ENCODE data around the gene SLC25A29.

SLC25A29 gene

GRCh38 chr14:100295376-100296105, 10.7 kb downstream of the SLC25A29 start:
- TF ChIP-seq CTCF (IDR thresholded peaks at IDR 0.05; ENCODE audit: insufficient read depth, low read length, missing control alignments), result no peak
- ChIA-PET CTCF (interaction anchor here (0.9 to 14.1 kb wide), 5 partner anchors 8 to 1332 kb away, joined by 3 to 141 read pairs (median 6); no protein-coding TSS in a partner anchor), POLR2A (no interaction called here)
- DNase-seq (ENCODE audit: low read depth, low spot score), result no peak
- H3K4me3 ChIP-seq (ENCODE audit: low read depth, low read length), result no peak overlapping the region

GRCh38 chr14:100294963-100295330, 11.3 kb downstream of the SLC25A29 start:
- CTCF ChIA-PET, result interaction anchor here (0.9 to 14.1 kb wide), 4 partner anchors 8 to 1333 kb away, joined by 3 to 141 read pairs (median 14); no protein-coding TSS in a partner anchor
- H3K4me3 ChIP-seq (ENCODE audit: low read depth, low read length), result no peak overlapping the region
- TF ChIP-seq CTCF (IDR thresholded peaks at IDR 0.05; ENCODE audit: insufficient read depth, low read length, missing control alignments), result no peak
- POLR2A ChIA-PET, result interaction anchor here (0.6 kb wide), 1 partner anchor 353 kb away, joined by 3 read pairs; no protein-coding TSS in a partner anchor
- DNase-seq (ENCODE audit: low read depth, low spot score), result no peak

GRCh38 chr14:100294213-100294962, 11.9 kb downstream of the SLC25A29 start:
- ChIA-PET POLR2A (interaction anchor here (0.6 kb wide), 1 partner anchor 352 kb away, joined by 3 read pairs; no protein-coding TSS in a partner anchor), CTCF (interaction anchor here (0.9 to 14.1 kb wide), 4 partner anchors 9 to 1333 kb away, joined by 3 to 141 read pairs (median 14); no protein-coding TSS in a partner anchor)
- TF ChIP-seq CTCF (IDR thresholded peaks at IDR 0.05; ENCODE audit: insufficient read depth, low read length, missing control alignments), result no peak
- no peak overlapping the region for H3K4me3 ChIP-seq (ENCODE audit: low read depth, low read length)
- DNase-seq (ENCODE audit: low read depth, low spot score), result no peak

- TF ChIP-seq CTCF (IDR thresholded peaks at IDR 0.05; ENCODE audit: insufficient read depth, low read length, missing control alignments), result no peak
- no peak for DNase-seq (ENCODE audit: low read depth, low spot score)
- ChIA-PET CTCF (interaction anchor here (4.2 to 14.1 kb wide), 2 partner anchors 9 to 10 kb away, joined by 26 to 141 read pairs; no protein-coding TSS in a partner anchor), POLR2A (no interaction called here)
- no peak overlapping the region for H3K4me3 ChIP-seq (ENCODE audit: low read depth, low read length)
Measured at GRCh38 chr14:100293497-100294212, 12.6 kb downstream of the SLC25A29 start.

GRCh38 chr14:100292776-100293461, 13.3 kb downstream of the SLC25A29 start:
- TF ChIP-seq CTCF (IDR thresholded peaks at IDR 0.05; ENCODE audit: insufficient read depth, low read length, missing control alignments), result no peak
- ChIA-PET CTCF (interaction anchor here (4.2 to 14.1 kb wide), 2 partner anchors 8 to 10 kb away, joined by 26 to 141 read pairs; no protein-coding TSS in a partner anchor), POLR2A (no interaction called here)
- no peak for DNase-seq (ENCODE audit: low read depth, low spot score)
- no peak overlapping the region for H3K4me3 ChIP-seq (ENCODE audit: low read depth, low read length)

Data from AG04449 (cell line).